ENCODE data around the gene ZNF488.

Gene ZNF488

DNA sequence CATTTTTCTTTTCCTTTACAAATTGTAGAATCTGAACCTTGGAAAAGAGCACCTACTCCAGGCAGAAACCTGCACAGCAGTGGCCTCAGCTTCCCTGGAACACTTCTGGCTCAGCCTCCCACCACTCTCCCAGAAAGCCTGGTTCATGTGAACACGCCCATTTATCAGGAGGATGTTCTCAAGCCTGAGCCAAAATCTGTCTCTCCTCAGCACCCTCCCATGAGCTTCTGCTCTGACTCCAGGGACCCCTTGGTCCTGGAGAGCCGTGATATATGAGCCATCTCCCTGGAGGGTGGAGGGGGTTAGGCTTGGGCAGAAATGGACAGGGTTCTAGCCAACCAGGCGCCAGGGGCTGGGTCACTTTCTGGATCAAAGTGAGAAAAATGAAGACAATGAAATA, 51.7 kb downstream of the ZNF488 start:
- DNase-seq (ENCODE audit: low read depth in 4 of 4, low spot score in 1 of 4) = no peak

DNA sequence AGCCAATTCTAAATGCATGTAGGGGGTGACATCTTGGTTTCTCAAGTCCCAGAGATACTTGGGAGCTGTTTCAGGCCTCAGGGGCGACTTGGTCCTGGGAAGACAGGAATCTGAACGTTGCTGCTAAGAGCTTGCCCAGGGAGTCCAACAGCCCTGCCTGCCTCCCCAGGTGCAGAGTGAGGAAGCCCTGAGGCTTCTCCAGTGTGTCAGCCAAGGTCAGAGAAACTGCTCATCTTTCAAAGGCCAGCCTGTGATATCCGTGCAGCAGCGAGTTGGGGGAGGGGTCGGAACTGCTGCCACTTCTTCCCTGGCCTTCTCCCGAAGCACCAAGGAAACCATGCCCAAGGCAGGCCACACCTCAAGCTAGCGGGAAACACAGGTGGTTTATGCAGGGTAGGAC, 52.1 kb downstream of the ZNF488 start:
- no peak for DNase-seq (ENCODE audit: low read depth in 4 of 4, low spot score in 1 of 4)

DNA sequence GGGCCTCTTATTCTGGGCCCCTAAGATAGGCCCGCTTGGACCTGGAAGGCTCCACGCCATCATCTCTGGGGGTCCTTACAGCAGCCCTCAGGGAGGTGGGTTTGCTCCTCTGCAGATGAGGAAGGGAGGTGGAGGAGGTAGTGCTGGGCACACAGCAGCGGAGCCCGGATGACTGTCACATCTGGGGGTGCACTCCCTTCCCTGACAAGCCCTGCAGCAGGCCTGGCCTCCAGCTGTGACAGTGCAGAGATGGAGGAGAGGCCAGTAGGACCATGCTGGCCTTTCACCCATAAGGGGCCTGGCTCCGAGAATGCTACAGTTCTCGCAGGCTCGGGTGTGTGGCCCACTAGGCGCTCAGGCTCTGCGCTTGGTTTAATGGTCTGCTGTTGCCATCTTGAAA, 52.6 kb downstream of the ZNF488 start:
- DNase-seq (ENCODE audit: low read depth in 4 of 4, low spot score in 1 of 4) = no peak

- no peak for DNase-seq (ENCODE audit: low read depth in 4 of 4, low spot score in 1 of 4)
These were observed 53.3 kb downstream of the ZNF488 start for GRCh38 chr10:47330804-47331203.

- no peak for DNase-seq (ENCODE audit: low read depth in 4 of 4, low spot score in 1 of 4)
These were observed 53.7 kb downstream of the ZNF488 start for GRCh38 chr10:47330366-47330765.

DNA sequence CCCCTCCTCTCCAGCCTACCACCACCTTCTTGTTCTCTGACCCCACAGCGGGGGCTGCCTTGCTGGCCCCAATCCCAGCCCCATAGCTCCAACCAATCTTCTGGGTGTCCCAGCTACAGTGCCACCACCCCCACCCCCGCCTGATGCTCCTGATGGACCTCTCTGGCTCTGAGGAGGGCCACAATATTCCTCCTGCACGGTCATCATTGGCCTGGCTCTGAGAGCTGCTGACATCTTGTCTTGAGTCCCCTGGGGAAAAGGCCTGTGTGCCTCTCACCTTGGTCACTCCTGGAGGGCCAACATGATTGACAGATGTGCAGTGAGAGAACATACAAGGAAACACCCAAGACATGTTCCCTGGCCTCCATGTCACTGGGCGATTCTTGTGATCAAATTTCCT, 54.2 kb downstream of the ZNF488 start:
- no peak for DNase-seq (ENCODE audit: low read depth in 4 of 4, low spot score in 1 of 4)

- no peak for DNase-seq (ENCODE audit: low read depth in 4 of 4, low spot score in 1 of 4)
These were observed 57.2 kb downstream of the ZNF488 start for GRCh38 chr10:47326927-47327330.

- no peak for DNase-seq (ENCODE audit: low read depth in 4 of 4, low spot score in 1 of 4)
These were observed 57.7 kb downstream of the ZNF488 start for GRCh38 chr10:47326306-47326926.

DNA sequence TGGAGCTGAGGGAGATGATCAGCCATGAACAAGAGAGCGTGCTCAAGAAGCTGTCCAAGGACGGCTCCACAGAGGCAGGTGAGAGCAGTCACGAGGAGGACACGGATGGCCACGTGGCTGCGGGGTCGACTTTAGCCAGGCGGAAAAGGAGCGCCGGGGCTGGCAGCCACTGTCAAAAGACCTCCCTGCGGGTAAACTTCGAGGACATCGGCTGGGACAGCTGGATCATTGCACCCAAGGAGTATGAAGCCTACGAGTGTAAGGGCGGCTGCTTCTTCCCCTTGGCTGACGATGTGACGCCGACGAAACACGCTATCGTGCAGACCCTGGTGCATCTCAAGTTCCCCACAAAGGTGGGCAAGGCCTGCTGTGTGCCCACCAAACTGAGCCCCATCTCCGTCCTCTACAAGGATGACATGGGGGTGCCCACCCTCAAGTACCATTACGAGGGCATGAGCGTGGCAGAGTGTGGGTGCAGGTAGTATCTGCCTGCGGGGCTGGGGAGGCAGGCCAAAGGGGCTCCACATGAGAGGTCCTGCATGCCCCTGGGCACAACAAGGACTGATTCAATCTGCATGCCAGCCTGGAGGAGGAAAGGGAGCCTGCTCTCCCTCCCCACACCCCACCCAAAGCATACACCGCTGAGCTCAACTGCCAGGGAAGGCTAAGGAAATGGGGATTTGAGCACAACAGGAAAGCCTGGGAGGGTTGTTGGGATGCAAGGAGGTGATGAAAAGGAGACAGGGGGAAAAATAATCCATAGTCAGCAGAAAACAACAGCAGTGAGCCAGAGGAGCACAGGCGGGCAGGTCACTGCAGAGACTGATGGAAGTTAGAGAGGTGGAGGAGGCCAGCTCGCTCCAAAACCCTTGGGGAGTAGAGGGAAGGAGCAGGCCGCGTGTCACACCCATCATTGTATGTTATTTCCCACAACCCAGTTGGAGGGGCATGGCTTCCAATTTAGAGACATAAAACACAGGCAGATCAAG, 58.5 kb downstream of the ZNF488 start:
- no peak for DNase-seq (ENCODE audit: low read depth in 4 of 4, low spot score in 1 of 4)

DNA sequence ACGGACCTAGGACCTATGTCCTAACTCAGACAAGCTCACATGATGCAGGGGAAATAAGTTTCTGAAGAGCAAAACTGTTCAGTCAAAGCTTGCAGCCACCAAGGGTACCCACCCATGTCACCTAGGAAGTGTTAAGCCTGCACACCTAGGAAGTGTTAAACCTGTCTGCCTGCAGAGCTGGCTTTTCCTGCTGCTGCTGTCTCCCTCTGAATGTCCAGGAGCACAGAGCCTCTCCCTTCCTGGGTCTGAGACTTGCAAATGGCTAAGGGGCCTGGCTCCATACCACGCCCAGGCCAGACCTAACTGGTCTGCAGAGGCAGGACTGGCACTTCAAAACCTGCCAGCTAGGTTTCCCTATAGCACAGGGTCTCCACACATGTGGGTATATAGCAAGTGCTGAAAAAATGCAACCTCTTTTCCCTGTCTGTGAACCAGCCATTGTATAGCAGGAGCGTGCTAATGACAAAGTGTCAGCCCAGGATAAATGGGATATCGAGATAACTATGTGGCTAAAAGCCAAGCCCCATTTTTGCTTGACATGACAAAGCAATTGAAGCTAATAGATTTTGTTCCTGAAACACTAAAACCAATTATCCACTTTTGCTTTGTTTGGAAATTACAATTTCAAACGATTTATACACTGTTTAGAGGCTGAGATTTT, 60.3 kb downstream of the ZNF488 start:
- no peak for DNase-seq (ENCODE audit: low read depth in 4 of 4, low spot score in 1 of 4)

GRCh38 chr10:47323087-47323486, 61.0 kb downstream of the ZNF488 start:
- DNase-seq (ENCODE audit: low read depth in 4 of 4, low spot score in 1 of 4) = no peak

GRCh38 chr10:47322300-47323061, 61.6 kb downstream of the ZNF488 start, which contains the start of gene GDF2:
TSS of gene GDF2 (plus strand) at chr10:47322454. CDS start at chr10:47322669, 215 bp downstream.
- no peak for DNase-seq (ENCODE audit: low read depth in 4 of 4, low spot score in 1 of 4)

- no peak for DNase-seq (ENCODE audit: low read depth in 4 of 4, low spot score in 1 of 4)
These were observed 62.4 kb downstream of the ZNF488 start for GRCh38 chr10:47321521-47322195.

- no peak for DNase-seq (ENCODE audit: low read depth in 4 of 4, low spot score in 1 of 4)
These were observed 63.3 kb downstream of the ZNF488 start for GRCh38 chr10:47320812-47321211.

GRCh38 chr10:47319784-47320183, 64.3 kb downstream of the ZNF488 start:
- no peak for DNase-seq (ENCODE audit: low read depth in 4 of 4, low spot score in 1 of 4)

DNA sequence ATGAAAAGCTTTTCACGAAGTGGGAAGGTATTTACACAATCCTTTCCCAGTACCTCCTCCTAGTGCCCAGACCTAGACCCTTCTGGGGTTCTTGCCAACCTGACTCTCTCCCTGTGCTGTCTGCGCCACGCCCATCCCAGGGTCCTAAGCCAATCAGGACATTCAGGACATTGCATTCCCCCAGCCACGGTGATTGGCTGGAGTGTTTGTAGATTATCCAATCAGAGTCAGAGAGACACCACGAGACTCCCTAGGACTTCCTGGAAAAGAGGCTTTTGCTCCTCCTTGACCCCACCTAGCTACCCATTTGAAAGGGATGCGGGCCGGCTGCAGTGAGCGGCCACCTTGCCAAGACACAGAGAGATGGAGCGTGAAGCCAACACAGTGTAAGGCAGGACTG, 65.4 kb downstream of the ZNF488 start:
- DNase-seq (ENCODE audit: low read depth in 4 of 4, low spot score in 1 of 4) = no peak

DNA sequence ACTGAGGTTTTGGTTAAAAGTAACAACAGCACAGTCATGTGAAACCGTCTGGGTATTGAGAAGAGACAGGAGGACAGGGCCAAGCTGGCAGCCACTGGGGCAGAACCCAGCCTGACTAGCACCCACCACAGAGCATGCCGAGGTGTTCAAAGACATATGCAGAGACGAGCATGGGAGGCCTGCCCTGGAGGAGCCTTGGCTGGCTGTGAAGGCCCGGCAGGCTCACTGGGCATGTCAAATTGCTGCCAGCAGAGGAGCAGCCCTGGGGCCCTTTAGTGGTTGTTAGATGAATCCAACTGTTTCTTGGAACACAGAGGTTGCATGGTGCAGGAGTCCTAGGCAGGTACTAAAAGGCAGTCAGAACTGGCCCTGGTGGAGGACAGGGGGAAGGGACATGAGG, 66.8 kb downstream of the ZNF488 start:
- DNase-seq (ENCODE audit: low read depth in 4 of 4, low spot score in 1 of 4) = no peak

DNA sequence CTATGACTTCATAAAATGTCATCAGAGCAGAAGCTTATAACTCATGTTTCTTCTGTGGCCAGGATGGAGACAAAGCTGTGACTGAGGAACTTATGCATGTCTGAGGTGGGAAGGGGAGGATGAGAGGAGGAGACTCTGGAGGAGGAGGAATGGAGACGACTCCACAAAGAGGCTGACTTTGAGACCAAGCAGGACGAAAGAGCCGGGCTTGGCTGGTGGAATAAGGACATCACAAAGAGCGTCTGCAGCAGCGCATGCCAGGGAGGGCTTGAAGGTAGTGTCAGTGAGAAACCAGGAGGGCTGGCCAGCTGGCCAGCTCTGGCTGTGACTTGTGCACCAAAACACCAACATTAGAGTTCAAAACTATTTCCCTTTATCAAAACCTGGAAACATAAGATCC, 68.0 kb downstream of the ZNF488 start:
- no peak for DNase-seq (ENCODE audit: low read depth in 4 of 4, low spot score in 1 of 4)

All from stimulated activated CD4-positive, alpha-beta T cell treated with anti-CD3 and anti-CD28 coated beads, Interleukin-1b, Interleukin-23, amount 100 ng/mL, for 24 hours (primary cell).